GM23338 (cell line): ENCODE results near the gene PHACTR2. TPM values are rescaled to one million over a fixed set of nuclear protein-coding genes. Genes with fewer than 3 reads are reported as not detected.

Experiments
- ATAC-seq: fragments of 200-7000 bp; cut with Tn5 transposase; 3 replicates; pipeline ENCODE4 v1.9.1; 2020
- DNase-seq: peaks from one replicate; pipeline ENCODE4 v3.0.0-alpha.2; 2015; ENCODE audit warnings: low spot score
- H2AFZ ChIP-seq: fragments of 200-600 bp; sonication (generic); 2 replicates; pipeline ENCODE4 v1.8.0; 2016; ENCODE audit warnings: antibody characterized with exemption, mild to moderate bottlenecking, moderate library complexity
- H3F3A ChIP-seq: fragments of 200-600 bp; sonication (generic); replicated peaks from 2 replicates; pipeline ENCODE4 v1.8.0; 2017; ENCODE audit warnings: antibody characterized with exemption, mixed run types, low read depth
- H3K27ac ChIP-seq: fragments of 200-600 bp; sonication (generic); 2 replicates; pipeline ENCODE4 v1.6.1; 2016; ENCODE audit warnings: low read depth
- H3K27me3 ChIP-seq: fragments of 200-600 bp; sonication (generic); 2 replicates; pipeline ENCODE4 v1.8.0; 2016; ENCODE audit warnings: mild to moderate bottlenecking, mixed run types, moderate library complexity; ENCODE audit not compliant: insufficient read depth
- H3K36me3 ChIP-seq: fragments of 200-600 bp; sonication (generic); 2 replicates; pipeline ENCODE4 v1.8.0; 2016; ENCODE audit warnings: mild to moderate bottlenecking; ENCODE audit not compliant: insufficient read depth
- H3K4me1 ChIP-seq: fragments of 200-600 bp; sonication (generic); 2 replicates; pipeline ENCODE4 v1.8.0; 2016; ENCODE audit warnings: mild to moderate bottlenecking, moderate library complexity; ENCODE audit not compliant: insufficient read depth
- H3K4me2 ChIP-seq: fragments of 200-600 bp; sonication (generic); 2 replicates; pipeline ENCODE4 v1.7.1; 2017; ENCODE audit warnings: mixed run types
- H3K4me3 ChIP-seq: fragments of 200-600 bp; sonication (generic); 2 replicates; pipeline ENCODE4 v1.6.1; 2016; ENCODE audit warnings: mixed run types
- H3K79me2 ChIP-seq: fragments of 200-600 bp; sonication (generic); replicated peaks from 2 replicates; pipeline ENCODE4 v1.8.0; 2017; ENCODE audit warnings: mild to moderate bottlenecking; ENCODE audit not compliant: insufficient read depth
- H3K9me2 ChIP-seq: fragments of 200-600 bp; sonication (generic); 2 replicates; pipeline ENCODE4 v1.8.0; 2017; ENCODE audit not compliant: insufficient read depth
- H4K20me1 ChIP-seq: fragments of 200-600 bp; sonication (generic); replicated peaks from 2 replicates; pipeline ENCODE4 v1.8.0; 2017; ENCODE audit warnings: mild to moderate bottlenecking; ENCODE audit not compliant: insufficient read depth
- H3K27ac Mint-ChIP-seq: 2 replicates; pipeline ENCODE4 v1.8.0; 2020; ENCODE audit warnings: inconsistent platforms, mild to moderate bottlenecking, moderate library complexity, mixed read lengths
- H3K27me3 Mint-ChIP-seq: 3 replicates; pipeline ENCODE4 v1.8.0; 2022; ENCODE audit warnings: low read depth, mild to moderate bottlenecking, moderate library complexity, mixed read lengths, inconsistent platforms; ENCODE audit not compliant: insufficient read depth, poor library complexity
- H3K36me3 Mint-ChIP-seq: 3 replicates; pipeline ENCODE4 v1.8.0; 2021; ENCODE audit warnings: low read depth, mild to moderate bottlenecking, inconsistent platforms, moderate library complexity, mixed read lengths
- H3K4me1 Mint-ChIP-seq: 3 replicates; pipeline ENCODE4 v1.8.0; 2020; ENCODE audit warnings: mild to moderate bottlenecking, inconsistent platforms, mixed read lengths
- H3K4me3 Mint-ChIP-seq: 3 replicates; pipeline ENCODE4 v1.8.0; 2021; ENCODE audit warnings: moderate library complexity, mild to moderate bottlenecking, inconsistent platforms, mixed read lengths
- H3K9me3 Mint-ChIP-seq: 3 replicates; pipeline ENCODE4 v1.8.0; 2020; ENCODE audit warnings: moderate library complexity, mild to moderate bottlenecking, inconsistent platforms, mixed read lengths
- NANOG ChIP-seq: IDR thresholded peaks from 2 replicates; pipeline ENCODE4 v1.6.1; 2016; ENCODE audit warnings: antibody characterized with exemption, borderline replicate concordance
- STAT1 ChIP-seq: IDR thresholded peaks from one replicate; pipeline ENCODE4 v1.6.1; 2016; ENCODE audit warnings: antibody characterized with exemption; ENCODE audit not compliant: unreplicated experiment
- ZNF114 ChIP-seq: fragments of 250-450 bp; sonication (Bioruptor Pico); IDR thresholded peaks from 2 replicates; pipeline ENCODE4 v1.5.0; 2020; ENCODE audit warnings: mild to moderate bottlenecking, moderate library complexity
- polyA plus RNA-seq: library from polyadenylated mRNA; unstranded; fragments of >200 nt; fragmentation: Nextera tagmentation; extraction: Ambion mirVana; gene quantifications from 2 replicates; pipeline ENCODE4 v1.2.1, GENCODE V29; 2016
- total RNA-seq: library from RNA; depleted of rRNA; stranded (reverse); fragments of >200 nt; shearing (Covaris generic); gene quantifications from 2 replicates; pipeline ENCODE4 v1.2.3, GENCODE V29; 2014
- TF ChIP-seq, protein P1 (sequence below): fragments of 250-450 bp; sonication (Bioruptor Pico); IDR thresholded peaks from 2 replicates; pipeline ENCODE4 v1.5.0; 2020; ENCODE audit warnings: mild to moderate bottlenecking, moderate library complexity
- TF ChIP-seq, protein P2 (sequence below), 2 experiments: fragments of 200-600 bp in 1 of 2; sonication (generic) in 1 of 2; conservative IDR thresholded peaks; 2 replicates each; pipeline versions ENCODE4 v1.5.1 to v1.6.1; 2016 to 2017; ENCODE audit warnings: antibody characterized with exemption in 2 of 2, low read depth in 2 of 2, mild to moderate bottlenecking in 2 of 2, moderate library complexity in 1 of 2
- TF ChIP-seq, protein P3 (sequence below): IDR thresholded peaks from 2 replicates; pipeline ENCODE4 v1.6.1; 2016; ENCODE audit warnings: antibody characterized with exemption

PHACTR2 gene
- total and polyA plus RNA-seq, 2 experiments from 2014 or later: 67.7 to 105 TPM

- TF ChIP-seq, protein P1, sequence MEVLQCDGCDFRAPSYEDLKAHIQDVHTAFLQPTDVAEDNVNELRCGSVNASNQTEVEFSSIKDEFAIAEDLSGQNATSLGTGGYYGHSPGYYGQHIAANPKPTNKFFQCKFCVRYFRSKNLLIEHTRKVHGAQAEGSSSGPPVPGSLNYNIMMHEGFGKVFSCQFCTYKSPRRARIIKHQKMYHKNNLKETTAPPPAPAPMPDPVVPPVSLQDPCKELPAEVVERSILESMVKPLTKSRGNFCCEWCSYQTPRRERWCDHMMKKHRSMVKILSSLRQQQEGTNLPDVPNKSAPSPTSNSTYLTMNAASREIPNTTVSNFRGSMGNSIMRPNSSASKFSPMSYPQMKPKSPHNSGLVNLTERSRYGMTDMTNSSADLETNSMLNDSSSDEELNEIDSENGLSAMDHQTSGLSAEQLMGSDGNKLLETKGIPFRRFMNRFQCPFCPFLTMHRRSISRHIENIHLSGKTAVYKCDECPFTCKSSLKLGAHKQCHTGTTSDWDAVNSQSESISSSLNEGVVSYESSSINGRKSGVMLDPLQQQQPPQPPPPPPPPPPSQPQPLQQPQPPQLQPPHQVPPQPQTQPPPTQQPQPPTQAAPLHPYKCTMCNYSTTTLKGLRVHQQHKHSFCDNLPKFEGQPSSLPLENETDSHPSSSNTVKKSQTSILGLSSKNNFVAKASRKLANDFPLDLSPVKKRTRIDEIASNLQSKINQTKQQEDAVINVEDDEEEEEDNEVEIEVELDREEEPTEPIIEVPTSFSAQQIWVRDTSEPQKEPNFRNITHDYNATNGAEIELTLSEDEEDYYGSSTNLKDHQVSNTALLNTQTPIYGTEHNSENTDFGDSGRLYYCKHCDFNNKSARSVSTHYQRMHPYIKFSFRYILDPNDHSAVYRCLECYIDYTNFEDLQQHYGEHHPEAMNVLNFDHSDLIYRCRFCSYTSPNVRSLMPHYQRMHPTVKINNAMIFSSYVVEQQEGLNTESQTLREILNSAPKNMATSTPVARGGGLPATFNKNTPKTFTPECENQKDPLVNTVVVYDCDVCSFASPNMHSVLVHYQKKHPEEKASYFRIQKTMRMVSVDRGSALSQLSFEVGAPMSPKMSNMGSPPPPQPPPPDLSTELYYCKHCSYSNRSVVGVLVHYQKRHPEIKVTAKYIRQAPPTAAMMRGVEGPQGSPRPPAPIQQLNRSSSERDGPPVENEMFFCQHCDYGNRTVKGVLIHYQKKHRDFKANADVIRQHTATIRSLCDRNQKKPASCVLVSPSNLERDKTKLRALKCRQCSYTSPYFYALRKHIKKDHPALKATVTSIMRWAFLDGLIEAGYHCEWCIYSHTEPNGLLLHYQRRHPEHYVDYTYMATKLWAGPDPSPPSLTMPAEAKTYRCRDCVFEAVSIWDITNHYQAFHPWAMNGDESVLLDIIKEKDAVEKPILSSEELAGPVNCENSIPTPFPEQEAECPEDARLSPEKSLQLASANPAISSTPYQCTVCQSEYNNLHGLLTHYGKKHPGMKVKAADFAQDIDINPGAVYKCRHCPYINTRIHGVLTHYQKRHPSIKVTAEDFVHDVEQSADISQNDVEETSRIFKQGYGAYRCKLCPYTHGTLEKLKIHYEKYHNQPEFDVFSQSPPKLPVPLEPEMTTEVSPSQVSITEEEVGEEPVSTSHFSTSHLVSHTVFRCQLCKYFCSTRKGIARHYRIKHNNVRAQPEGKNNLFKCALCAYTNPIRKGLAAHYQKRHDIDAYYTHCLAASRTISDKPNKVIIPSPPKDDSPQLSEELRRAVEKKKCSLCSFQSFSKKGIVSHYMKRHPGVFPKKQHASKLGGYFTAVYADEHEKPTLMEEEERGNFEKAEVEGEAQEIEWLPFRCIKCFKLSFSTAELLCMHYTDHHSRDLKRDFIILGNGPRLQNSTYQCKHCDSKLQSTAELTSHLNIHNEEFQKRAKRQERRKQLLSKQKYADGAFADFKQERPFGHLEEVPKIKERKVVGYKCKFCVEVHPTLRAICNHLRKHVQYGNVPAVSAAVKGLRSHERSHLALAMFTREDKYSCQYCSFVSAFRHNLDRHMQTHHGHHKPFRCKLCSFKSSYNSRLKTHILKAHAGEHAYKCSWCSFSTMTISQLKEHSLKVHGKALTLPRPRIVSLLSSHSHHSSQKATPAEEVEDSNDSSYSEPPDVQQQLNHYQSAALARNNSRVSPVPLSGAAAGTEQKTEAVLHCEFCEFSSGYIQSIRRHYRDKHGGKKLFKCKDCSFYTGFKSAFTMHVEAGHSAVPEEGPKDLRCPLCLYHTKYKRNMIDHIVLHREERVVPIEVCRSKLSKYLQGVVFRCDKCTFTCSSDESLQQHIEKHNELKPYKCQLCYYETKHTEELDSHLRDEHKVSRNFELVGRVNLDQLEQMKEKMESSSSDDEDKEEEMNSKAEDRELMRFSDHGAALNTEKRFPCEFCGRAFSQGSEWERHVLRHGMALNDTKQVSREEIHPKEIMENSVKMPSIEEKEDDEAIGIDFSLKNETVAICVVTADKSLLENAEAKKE (CRISPR knock-in tag): no peak
- TF ChIP-seq, protein P2, sequence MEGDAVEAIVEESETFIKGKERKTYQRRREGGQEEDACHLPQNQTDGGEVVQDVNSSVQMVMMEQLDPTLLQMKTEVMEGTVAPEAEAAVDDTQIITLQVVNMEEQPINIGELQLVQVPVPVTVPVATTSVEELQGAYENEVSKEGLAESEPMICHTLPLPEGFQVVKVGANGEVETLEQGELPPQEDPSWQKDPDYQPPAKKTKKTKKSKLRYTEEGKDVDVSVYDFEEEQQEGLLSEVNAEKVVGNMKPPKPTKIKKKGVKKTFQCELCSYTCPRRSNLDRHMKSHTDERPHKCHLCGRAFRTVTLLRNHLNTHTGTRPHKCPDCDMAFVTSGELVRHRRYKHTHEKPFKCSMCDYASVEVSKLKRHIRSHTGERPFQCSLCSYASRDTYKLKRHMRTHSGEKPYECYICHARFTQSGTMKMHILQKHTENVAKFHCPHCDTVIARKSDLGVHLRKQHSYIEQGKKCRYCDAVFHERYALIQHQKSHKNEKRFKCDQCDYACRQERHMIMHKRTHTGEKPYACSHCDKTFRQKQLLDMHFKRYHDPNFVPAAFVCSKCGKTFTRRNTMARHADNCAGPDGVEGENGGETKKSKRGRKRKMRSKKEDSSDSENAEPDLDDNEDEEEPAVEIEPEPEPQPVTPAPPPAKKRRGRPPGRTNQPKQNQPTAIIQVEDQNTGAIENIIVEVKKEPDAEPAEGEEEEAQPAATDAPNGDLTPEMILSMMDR (conservative IDR thresholded peaks at IDR 0.05; ENCODE audit: low read depth in 2 of 2): no peak
- TF ChIP-seq, protein P3, sequence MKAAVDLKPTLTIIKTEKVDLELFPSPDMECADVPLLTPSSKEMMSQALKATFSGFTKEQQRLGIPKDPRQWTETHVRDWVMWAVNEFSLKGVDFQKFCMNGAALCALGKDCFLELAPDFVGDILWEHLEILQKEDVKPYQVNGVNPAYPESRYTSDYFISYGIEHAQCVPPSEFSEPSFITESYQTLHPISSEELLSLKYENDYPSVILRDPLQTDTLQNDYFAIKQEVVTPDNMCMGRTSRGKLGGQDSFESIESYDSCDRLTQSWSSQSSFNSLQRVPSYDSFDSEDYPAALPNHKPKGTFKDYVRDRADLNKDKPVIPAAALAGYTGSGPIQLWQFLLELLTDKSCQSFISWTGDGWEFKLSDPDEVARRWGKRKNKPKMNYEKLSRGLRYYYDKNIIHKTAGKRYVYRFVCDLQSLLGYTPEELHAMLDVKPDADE: no peak
- no peak for TF ChIP-seq NANOG
- TF ChIP-seq ZNF114 (CRISPR knock-in tag): no peak
Observed at GRCh38 chr6:143766185-143766553, 88.4 kb downstream of the PHACTR2 start (continued).

DNA sequence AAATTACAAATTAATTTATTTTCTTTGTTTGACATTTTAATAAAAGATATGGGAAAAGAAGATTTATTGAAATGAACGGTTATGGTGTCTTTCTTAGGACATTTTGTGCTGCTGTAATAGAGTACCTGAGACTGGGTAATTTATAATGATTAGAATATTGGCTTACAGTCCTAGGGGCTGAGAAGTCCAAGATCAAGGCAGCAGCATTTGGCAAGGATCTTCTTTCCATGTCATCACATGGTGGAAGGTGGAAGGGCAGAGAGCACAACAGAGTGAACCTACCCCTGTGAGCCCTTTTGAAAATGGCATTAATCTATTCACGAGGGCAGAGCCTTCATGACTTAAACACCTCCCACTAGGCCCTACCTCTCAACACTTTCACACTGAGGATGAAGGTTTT is 89.7 kb downstream of the PHACTR2 start:
- ATAC-seq (no peak), DNase-seq (no peak)
- peaks cover 39% of the 10 kb centered on the region for H3K36me3 Mint-ChIP-seq
- Histone ChIP-seq H3F3A (no peaks in the 10 kb centered on the region), H4K20me1 (no peaks in the 10 kb centered on the region), H3K36me3 (peaks cover 22% of the 10 kb centered on the region), H3K4me1 (no peaks in the 10 kb centered on the region), H2AFZ (no peak overlapping the region), H3K9me2 (no peaks in the 10 kb centered on the region), H3K27me3 (no peaks in the 10 kb centered on the region), H3K79me2 (no peaks in the 10 kb centered on the region), H3K4me2 (no peak overlapping the region), H3K4me3 (no peak overlapping the region), H3K27ac (no peak overlapping the region)
- H3K27me3 Mint-ChIP-seq: peaks cover 5% of the 10 kb centered on the region
- TF ChIP-seq STAT1: no peak
- no peak overlapping the region for H3K27ac Mint-ChIP-seq
- no peaks in the 10 kb centered on the region for H3K4me1 Mint-ChIP-seq
- no peaks in the 10 kb centered on the region for H3K9me3 Mint-ChIP-seq
- no peak overlapping the region for H3K4me3 Mint-ChIP-seq
